Kidney epithelial cell (primary cell): Measurements from ENCODE around the gene RNF182. TPM values are rescaled to one million over a fixed set of nuclear protein-coding genes. Genes with fewer than 3 reads are reported as not detected.

Source experiments
- DNase-seq: peaks from one replicate; pipeline ENCODE4 v3.0.0-alpha.2; 2010; ENCODE audit warnings: low read depth
- H3K27me3 ChIP-seq: 2 replicates; pipeline ENCODE4 v1.6.0; 2011; ENCODE audit warnings: low read length; ENCODE audit not compliant: control insufficient read depth, insufficient read depth
- H3K36me3 ChIP-seq: 2 replicates; pipeline ENCODE4 v1.5.1; 2011; ENCODE audit warnings: low read length; ENCODE audit not compliant: control insufficient read depth, insufficient read depth
- H3K4me3 ChIP-seq: 2 replicates; pipeline ENCODE4 v1.5.1; 2011; ENCODE audit warnings: low read depth, mild to moderate bottlenecking, control low read depth, low read length
- CTCF ChIP-seq: IDR thresholded peaks from 2 replicates; pipeline ENCODE4 v1.5.1; 2011; ENCODE audit warnings: mild to moderate bottlenecking, moderate library complexity, low read length, control low read depth, inconsistent platforms; ENCODE audit not compliant: insufficient read depth, poor library complexity, severe bottlenecking
- total RNA-seq: library from RNA; depleted of rRNA; stranded (reverse); fragments of >200 nt; gene quantifications from 2 replicates; pipeline ENCODE4 v1.2.3, GENCODE V29; 2015

RNF182 gene
- total RNA-seq, 1 donor from 2014 or later: 7.6 TPM

GRCh38 chr6:13914351-13914750 lies 10.4 kb upstream of the RNF182 start:
- TF ChIP-seq CTCF: no peak
- Histone ChIP-seq H3K4me3 (no peak overlapping the region), H3K36me3 (no peaks in the 10 kb centered on the region), H3K27me3 (no peaks in the 10 kb centered on the region)
- no peak for DNase-seq

DNA sequence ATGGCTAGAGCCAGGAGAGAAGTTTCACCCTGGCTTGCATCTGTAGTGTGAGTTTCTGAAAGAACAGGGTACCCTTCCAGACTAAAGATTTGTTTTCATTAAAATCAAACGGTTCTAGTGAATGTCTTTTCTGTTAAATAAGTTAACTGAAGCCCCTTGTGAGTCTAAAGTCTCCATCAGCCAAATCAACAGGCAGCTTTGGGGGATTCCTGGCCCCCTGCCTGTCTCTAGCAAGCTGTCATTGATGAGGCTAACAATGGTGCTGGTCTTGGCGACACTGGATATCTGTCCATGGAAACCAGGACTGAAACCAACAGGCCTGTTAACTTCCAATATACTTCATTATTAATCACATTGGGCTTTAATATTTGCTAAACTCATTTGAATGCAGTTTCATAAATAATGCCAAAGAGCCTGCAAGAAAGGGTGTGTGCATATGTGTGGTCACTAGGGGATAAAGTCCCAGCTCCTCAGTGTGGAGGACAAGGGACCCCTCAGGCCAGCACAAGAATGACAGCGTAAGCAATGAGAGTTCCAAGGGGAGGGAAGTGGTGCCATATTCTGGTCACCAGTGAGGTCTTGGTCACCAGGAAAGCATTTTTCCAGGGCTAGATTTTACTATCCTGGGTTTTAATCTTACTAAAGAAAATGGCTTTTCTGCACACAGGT lies 9.1 kb upstream of the RNF182 start:
- no peak for TF ChIP-seq CTCF

GRCh38 chr6:13916230-13916944 lies 8.4 kb upstream of the RNF182 start:
- H3K4me3 ChIP-seq: no peak overlapping the region
- no peaks in the 10 kb centered on the region for H3K27me3 ChIP-seq
- no peak for TF ChIP-seq CTCF
- H3K36me3 ChIP-seq: no peaks in the 10 kb centered on the region
- no peak for DNase-seq

More for the DNA sequence above, 9.1 kb upstream of the RNF182 start:
- Histone ChIP-seq H3K36me3 (no peaks in the 10 kb centered on the region), H3K4me3 (no peak overlapping the region), H3K27me3 (no peaks in the 10 kb centered on the region)
- no peak for DNase-seq

GRCh38 chr6:13917141-13917540 lies 7.6 kb upstream of the RNF182 start:
- no peak overlapping the region for H3K4me3 ChIP-seq
- DNase-seq: no peak
- H3K27me3 ChIP-seq: no peaks in the 10 kb centered on the region
- TF ChIP-seq CTCF: no peak
- no peaks in the 10 kb centered on the region for H3K36me3 ChIP-seq

GRCh38 chr6:13918686-13919250 lies 6.0 kb upstream of the RNF182 start:
- H3K36me3 ChIP-seq: no peaks in the 10 kb centered on the region
- no peaks in the 10 kb centered on the region for H3K27me3 ChIP-seq
- H3K4me3 ChIP-seq: no peak overlapping the region
- DNase-seq: no peak
- no peak for TF ChIP-seq CTCF
